ENCODE results near the gene LBX1.
A peak's percentile ranks its signal among the peaks of the same experiment; 100 is the strongest.

LBX1 gene

DNA sequence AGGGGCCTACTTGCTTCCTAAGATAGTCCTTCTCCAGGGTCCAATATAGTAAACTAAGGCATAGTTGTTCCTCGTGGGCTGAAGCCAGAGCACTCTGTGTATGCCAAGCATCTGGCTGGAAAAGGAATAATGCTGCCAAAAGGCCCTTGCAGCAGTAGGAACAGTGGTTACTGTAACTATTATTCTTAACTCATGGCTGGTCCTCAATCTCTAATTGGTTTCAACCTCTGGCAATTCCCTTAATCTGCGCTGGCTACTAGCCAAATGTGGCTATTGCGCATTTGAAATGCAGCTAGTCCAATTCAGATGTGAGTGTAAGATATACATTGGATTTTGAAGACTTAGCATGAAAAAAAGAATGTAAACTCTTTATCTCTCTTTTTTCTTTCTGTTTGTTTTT, 27.8 kb upstream of the LBX1 start:
- peaks cover 15% of the 10 kb centered on the region for H3K27me3 Mint-ChIP-seq
- H3K36me3 Mint-ChIP-seq: no peaks in the 10 kb centered on the region
- H3K27ac Mint-ChIP-seq: no peak overlapping the region
- no peaks in the 10 kb centered on the region for H3K9me3 Mint-ChIP-seq
- no peaks in the 10 kb centered on the region for H3K4me1 Mint-ChIP-seq
- no peak overlapping the region for H3K4me3 Mint-ChIP-seq

DNA sequence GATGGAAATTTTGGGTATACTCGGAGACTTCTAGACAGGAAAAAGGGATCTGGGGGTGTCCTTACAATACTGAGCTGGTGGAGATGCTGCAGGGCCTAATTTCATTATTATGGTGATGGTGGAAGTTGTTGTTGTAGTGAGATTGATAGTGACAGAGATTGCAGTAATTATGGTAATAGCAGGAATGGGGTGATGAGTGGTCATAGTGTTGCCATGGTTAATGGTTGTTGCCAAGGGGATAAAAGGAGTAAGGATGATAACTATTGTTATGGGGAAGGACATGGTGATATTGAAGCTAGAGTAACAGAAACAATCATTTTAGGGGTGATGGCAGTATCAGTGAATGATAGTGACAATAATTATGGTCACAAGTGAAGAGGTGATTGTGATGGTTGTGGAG, 27.1 kb upstream of the LBX1 start:
- Mint-ChIP-seq H3K27ac (no peak overlapping the region), H3K4me1 (no peaks in the 10 kb centered on the region)

DNA sequence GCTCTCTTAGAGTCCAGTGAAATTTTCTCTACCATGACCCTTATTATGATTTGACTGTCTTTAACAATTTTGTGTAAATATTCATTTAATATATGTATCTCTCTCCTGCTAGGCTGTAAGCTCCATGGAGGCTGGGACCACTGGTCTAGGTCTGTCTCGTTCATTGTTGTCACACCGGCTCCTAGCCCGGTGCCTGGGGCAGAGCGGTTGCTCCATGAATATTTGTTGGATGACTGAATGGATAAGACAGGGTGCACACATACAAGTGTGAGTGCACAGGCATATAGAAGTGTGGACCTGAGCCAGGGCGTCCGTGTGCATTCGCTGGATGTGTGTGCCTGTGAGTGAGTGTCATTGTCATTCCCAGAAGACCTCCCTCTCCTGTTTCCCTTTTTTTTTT, 20.9 kb upstream of the LBX1 start:
- Mint-ChIP-seq H3K4me3 (no peak overlapping the region), H3K27ac (no peak overlapping the region), H3K36me3 (no peaks in the 10 kb centered on the region), H3K9me3 (no peaks in the 10 kb centered on the region), H3K27me3 (peaks cover 26% of the 10 kb centered on the region), H3K4me1 (no peaks in the 10 kb centered on the region)

More for the DNA sequence above, 27.1 kb upstream of the LBX1 start:
- no peak overlapping the region for H3K4me3 Mint-ChIP-seq
- H3K27me3 Mint-ChIP-seq: peaks cover 15% of the 10 kb centered on the region
- H3K9me3 Mint-ChIP-seq: no peaks in the 10 kb centered on the region
- H3K36me3 Mint-ChIP-seq: no peaks in the 10 kb centered on the region

DNA sequence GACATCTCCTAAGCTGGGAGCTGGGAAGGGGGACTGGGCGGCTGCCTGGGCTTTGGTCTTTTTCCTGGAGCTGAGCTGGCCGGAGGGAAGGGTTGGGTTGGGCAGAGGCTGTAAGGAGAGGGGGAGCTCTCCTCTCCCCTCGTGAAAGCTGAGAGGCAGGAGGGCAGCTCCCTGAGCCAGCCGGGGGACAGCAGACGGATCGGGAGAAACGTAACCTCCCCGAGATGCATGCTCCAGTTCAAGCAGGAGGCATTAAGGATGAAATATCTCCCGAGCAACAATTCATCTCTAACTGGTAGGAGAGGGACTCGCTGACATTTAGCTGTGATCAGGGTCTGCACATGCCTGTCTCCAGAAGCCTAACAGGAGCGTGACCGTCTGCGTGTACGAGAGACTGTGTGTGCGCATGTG, 19.9 kb upstream of the LBX1 start:
- H3K4me1 Mint-ChIP-seq: no peaks in the 10 kb centered on the region
- H3K4me3 Mint-ChIP-seq: no peak overlapping the region
- H3K27me3 Mint-ChIP-seq: peaks cover 32% of the 10 kb centered on the region
- H3K9me3 Mint-ChIP-seq: no peaks in the 10 kb centered on the region
- no peak overlapping the region for H3K27ac Mint-ChIP-seq
- no peaks in the 10 kb centered on the region for H3K36me3 Mint-ChIP-seq

DNA sequence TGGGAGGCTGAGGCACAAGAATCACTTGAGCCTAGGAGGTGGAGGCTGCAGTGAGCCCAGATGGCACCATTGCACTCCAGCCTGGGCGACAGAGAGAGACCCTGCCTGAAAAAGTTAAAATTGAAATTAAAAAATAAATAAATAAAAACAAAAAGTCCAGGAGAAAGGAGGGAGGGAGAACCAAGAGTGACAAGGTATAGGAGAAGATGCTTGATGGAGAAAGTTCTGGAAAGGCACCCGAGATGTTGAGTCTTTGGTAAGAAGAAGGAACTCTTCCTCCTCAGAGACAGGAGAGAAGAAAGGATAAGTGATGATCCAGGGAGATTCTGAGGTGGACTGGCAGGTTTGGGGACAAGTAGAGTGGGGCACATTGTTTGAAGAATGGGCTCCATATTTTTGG, 17.4 kb upstream of the LBX1 start:
- Mint-ChIP-seq H3K36me3 (no peaks in the 10 kb centered on the region), H3K27me3 (peaks cover 32% of the 10 kb centered on the region), H3K9me3 (no peaks in the 10 kb centered on the region), H3K4me3 (no peak overlapping the region), H3K4me1 (no peaks in the 10 kb centered on the region), H3K27ac (no peak overlapping the region)

DNA sequence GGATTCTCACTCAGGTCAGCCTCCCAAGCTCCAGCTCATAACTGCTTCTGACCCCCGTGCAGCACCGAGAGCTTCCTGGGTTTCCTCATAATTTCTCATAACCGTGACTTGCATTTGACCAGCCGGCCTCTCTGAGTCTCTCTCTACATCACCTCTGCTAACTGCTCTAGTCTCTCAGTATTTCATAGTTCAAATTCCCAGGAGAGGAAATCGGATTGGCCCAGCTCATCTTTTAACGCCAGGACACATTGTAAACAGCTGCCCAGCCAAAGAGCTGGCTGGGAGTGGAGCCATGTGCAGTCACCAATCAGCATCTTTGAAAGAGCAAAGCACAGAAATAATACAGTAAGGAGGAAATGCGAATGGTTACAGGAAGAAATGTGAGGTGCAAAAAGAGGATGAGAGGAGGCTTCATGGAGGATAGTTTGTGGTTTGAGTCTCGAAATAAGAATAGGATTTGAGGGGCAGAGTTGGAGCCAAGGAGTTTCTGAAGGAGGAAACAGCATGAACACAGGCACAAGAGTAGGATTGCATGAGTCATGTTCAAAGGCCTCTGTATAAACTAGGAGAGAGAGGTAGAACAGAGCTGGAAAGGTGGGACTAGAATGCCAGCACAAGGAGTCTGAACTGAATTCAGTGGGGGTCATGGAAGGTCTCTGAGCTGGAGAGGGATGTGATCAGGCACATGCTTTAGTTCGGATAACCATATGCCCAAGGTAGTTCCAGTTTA, 15.2 kb upstream of the LBX1 start:
- no peaks in the 10 kb centered on the region for H3K36me3 Mint-ChIP-seq
- no peak overlapping the region for H3K4me3 Mint-ChIP-seq
- no peaks in the 10 kb centered on the region for H3K4me1 Mint-ChIP-seq
- peaks cover 41% of the 10 kb centered on the region for H3K27me3 Mint-ChIP-seq
- H3K9me3 Mint-ChIP-seq: no peaks in the 10 kb centered on the region
- no peak overlapping the region for H3K27ac Mint-ChIP-seq

DNA sequence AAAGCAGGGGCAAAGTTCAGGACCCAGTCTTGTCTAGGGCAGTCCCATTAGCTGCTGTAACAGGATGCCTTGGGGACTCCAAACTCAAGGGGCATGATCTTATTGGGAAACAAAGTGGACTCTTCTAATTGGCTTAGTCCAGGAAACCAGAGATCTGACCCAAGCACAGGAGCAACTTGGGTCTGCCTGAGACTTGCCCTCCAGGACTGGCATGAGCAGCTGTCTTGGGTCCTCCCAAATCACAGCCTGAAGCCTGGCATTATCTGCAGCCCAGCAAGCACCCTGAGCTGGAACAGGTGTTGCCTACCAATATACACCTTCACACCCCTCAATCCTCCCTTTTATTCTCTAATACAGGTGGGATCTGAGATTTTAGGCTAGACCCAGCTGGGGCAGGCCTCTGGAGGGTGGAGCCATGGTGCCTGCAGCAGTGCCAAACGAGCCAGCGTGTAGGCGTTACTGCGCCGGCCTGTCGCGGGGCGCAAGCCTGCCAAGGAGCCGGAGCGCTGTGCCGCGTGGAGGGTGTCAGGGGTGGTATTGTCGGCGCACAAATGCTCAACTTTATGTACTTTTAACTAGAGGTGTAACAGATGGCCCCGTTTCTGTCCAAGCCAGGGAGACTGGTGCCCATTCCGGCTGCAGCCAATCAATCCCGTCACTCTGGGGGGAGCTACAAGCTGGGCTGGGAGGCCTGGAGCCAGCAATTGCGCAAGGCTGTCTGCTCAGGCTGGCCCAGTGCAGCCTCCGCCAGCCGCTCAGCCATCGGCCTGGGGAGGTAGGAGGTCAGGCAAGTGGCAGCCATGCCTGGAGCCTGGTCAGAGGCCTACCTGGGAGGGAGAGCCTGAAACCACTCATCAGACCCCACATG, 12.8 kb upstream of the LBX1 start:
- H3K27me3 Mint-ChIP-seq: peaks cover 51% of the 10 kb centered on the region
- H3K36me3 Mint-ChIP-seq: no peaks in the 10 kb centered on the region
- no peaks in the 10 kb centered on the region for H3K9me3 Mint-ChIP-seq
- no peak overlapping the region for H3K27ac Mint-ChIP-seq
- no peak overlapping the region for H3K4me3 Mint-ChIP-seq
- peaks cover 11% of the 10 kb centered on the region for H3K4me1 Mint-ChIP-seq

DNA sequence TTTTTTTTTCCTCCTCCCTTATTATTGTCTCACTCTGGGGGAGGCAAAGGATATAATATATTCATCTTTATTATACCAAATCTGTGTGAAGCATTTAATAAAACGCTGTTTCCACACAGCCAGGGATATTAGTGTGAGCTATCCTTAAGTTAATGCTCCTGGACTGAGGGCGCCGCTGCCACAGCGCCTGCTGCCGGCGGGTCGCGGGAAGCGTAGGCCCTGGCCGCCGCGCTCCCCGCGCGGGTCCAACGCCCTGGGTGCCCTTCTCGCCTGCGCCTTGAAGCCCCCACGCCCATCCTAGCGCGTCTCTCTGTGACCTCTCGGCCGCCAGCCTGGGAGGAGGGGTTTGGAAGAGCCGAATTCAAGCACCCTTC, 9.5 kb upstream of the LBX1 start:
- Mint-ChIP-seq H3K4me3 (no peak overlapping the region), H3K27ac (no peak overlapping the region), H3K27me3 (peaks cover 54% of the 10 kb centered on the region), H3K4me1 (peaks cover 18% of the 10 kb centered on the region), H3K36me3 (no peaks in the 10 kb centered on the region), H3K9me3 (no peaks in the 10 kb centered on the region)

DNA sequence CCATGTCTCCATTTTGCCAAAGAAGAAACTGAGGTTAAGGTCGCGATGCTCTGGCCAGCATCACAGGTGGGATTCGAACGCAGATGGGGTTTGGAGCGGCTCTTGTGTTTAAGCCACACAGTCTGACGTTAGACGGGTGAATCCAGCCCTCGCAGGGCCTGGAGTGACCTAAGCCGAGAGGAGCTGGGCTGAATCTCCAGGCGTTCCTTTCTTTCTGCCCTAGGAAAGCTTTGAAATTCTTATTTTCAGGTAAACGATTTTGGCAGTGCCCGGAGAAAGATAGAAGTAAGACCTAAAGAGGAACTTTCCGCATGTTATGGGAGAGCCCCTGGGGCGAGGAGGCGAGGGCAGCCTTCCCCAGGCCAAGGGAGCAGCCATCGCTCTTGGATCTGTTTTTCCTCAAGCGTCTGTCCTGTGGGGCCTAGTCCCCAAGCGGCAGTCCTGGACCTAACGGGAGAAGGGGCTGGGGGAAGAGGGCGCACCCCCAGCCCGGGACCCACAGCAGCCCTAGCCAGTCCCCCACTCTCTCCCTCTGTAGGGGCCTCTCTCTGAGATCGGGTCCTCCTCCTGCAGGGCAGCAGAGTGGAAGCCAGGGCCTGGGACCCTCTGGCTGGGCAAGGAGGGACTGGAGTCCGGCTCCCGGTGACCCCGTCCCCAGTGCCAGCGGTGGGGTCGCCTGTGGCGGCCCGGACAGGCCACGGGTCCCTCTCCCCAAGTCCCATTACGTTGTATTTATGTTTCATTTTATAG, 8.9 kb upstream of the LBX1 start:
- H3K4me3 Mint-ChIP-seq: no peak overlapping the region
- H3K36me3 Mint-ChIP-seq: no peaks in the 10 kb centered on the region
- no peaks in the 10 kb centered on the region for H3K9me3 Mint-ChIP-seq
- H3K27me3 Mint-ChIP-seq: peaks cover 59% of the 10 kb centered on the region
- peaks cover 18% of the 10 kb centered on the region for H3K4me1 Mint-ChIP-seq
- no peak overlapping the region for H3K27ac Mint-ChIP-seq

DNA sequence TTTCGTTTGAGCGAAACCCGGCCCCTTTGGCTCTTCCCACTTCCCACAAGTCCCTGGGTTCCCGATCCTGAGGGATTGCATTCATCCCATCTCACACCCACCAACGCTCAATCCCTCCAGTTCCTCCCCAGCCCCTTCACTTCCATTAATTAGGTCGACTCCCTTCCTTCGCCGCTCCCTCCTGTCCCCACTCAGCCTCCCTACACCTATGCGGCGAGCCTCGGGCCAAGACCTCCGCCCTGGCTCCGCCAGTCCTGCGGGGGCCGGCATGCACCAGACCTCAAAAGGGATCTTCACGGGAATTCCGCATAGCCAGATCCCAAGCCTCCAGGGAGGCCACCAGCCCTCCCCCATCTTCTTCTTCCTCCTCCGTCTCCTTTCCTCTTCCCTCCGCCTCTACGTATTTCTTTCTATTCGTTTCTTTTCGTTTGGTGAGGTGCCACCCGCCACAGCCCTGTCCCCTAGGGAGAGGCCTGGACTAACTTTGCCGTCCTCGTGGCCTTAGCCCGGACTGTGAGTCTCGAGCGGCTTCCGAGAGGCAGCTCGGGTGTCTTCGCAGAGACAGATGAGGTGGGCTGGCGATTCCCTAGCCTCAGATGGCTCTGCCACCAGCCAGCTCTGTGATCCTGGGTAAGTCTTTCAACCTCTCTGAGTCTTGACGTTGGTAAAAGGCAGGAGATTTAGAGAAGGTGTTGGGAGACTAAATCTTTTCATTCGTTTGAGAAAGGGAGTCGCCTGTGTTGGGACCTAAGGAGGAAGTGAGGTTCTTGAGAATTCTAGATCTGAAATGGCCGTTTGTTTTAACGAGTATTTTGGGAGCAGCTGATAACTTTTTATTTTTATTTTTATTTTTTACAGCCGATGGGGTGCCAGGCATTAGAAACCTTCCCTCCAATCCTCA, 8.1 kb upstream of the LBX1 start:
- Mint-ChIP-seq H3K4me1 (peaks cover 18% of the 10 kb centered on the region), H3K9me3 (no peaks in the 10 kb centered on the region), H3K27ac (no peak overlapping the region), H3K4me3 (peak overlapping the region; percentile 45), H3K27me3 (peaks cover 62% of the 10 kb centered on the region), H3K36me3 (no peaks in the 10 kb centered on the region)

DNA sequence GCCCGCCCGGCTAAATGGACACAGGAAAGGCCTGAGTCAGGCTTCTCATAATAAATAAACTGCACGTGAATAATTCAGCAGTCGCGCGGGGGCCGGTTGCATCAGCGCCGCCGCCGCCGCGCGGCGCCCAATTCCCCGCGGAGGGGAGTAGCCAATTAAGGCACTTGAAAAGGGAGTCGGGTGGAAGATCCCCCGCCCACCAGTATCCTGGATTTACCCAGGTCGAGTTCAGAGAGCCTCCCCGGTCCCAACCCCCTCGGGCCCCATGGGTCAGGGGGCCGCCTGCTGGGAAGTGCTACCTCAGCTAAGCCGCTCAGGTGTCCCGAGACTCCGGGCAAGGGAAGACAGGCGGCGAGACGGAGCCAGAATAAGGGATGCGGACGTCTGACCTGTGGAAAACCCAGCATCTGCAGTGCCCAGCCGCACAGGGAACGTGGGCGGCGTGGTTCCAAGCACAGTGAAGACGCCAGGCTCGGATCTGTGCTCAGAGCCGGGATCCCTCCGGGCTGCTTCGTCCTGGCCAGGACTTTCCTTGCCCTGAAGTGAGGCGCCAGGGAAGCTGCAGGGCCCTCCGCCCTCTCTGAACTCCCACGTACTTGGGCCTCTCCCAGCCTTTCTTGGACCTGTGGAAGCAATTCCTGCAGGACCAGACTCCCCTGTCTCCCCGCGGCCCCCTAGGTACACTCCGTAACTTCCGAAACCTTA, 7.3 kb upstream of the LBX1 start:
- H3K4me1 Mint-ChIP-seq: peaks cover 18% of the 10 kb centered on the region
- H3K36me3 Mint-ChIP-seq: no peaks in the 10 kb centered on the region
- H3K27me3 Mint-ChIP-seq: peaks cover 69% of the 10 kb centered on the region
- H3K4me3 Mint-ChIP-seq: peak overlapping the region; percentile 70
- no peaks in the 10 kb centered on the region for H3K9me3 Mint-ChIP-seq
- H3K27ac Mint-ChIP-seq: no peak overlapping the region

DNA sequence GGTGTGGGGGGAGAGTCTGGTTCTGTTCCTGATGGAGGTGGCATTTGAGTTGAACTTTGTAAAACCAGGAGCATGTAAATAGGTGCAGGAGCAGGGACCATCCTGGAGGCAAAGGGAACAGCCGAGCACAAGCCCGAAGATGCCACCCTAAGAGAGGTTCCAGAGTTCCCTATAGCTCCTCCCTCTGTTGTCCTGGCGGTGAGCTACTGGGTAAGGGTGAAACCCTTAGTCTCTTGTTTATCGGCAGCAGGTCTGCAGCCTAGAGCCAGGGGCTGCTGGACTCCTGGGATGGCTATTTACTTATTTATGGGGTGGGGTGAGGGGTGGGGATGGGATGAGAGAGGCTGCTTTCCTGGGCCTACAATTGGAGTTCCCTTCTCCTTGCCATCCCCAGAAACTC, 6.5 kb upstream of the LBX1 start:
- no peaks in the 10 kb centered on the region for H3K9me3 Mint-ChIP-seq
- peaks cover 18% of the 10 kb centered on the region for H3K4me1 Mint-ChIP-seq
- H3K27me3 Mint-ChIP-seq: peaks cover 71% of the 10 kb centered on the region
- H3K4me3 Mint-ChIP-seq: peak overlapping the region; percentile 70
- H3K27ac Mint-ChIP-seq: no peak overlapping the region
- H3K36me3 Mint-ChIP-seq: no peaks in the 10 kb centered on the region

DNA sequence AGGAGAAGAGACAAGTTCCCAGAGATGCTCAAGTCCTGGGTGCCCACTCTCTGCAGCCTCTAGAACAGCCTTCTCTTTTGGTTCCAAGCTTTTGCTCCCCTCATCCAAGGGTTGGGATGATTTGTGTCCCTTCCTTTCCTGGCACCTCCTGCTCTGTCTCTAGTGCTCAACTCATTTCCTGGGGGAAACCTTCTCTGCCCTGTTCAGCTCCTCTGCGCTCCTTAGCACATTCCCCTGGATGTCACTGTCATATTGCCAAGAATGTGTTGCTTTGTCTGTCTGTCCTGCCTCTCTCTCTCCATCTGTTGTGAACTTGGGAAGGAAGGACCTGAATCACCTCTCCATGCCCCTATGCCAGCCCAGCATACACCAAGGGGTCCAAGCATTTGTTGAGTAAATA, 5.1 kb upstream of the LBX1 start:
- Mint-ChIP-seq H3K27me3 (peaks cover 67% of the 10 kb centered on the region), H3K27ac (no peak overlapping the region), H3K4me1 (peaks cover 23% of the 10 kb centered on the region), H3K36me3 (no peaks in the 10 kb centered on the region), H3K9me3 (no peaks in the 10 kb centered on the region), H3K4me3 (no peak overlapping the region)

DNA sequence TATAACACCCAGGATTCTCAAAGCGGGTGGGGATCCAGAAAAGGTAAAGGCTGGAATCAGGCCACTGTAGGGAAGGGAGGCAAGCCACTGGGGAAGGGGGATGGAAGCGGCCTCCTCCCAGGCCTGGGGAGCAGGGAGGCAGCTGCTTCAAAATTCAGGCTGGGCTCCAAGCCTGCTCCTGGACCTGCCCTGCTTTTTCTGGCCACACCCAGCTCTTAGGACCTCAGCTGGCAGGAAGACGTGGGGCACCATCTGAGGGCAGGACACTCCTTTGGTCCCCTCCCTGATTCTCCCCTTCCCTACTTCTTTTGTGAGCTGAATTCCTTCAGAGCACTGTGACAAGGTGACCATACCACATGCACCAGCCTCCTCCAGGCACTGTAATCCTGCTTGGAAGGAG, 4.6 kb upstream of the LBX1 start:
- Mint-ChIP-seq H3K4me3 (no peak overlapping the region), H3K9me3 (no peaks in the 10 kb centered on the region), H3K27ac (no peak overlapping the region), H3K27me3 (peaks cover 67% of the 10 kb centered on the region), H3K4me1 (peaks cover 27% of the 10 kb centered on the region), H3K36me3 (no peaks in the 10 kb centered on the region)

DNA sequence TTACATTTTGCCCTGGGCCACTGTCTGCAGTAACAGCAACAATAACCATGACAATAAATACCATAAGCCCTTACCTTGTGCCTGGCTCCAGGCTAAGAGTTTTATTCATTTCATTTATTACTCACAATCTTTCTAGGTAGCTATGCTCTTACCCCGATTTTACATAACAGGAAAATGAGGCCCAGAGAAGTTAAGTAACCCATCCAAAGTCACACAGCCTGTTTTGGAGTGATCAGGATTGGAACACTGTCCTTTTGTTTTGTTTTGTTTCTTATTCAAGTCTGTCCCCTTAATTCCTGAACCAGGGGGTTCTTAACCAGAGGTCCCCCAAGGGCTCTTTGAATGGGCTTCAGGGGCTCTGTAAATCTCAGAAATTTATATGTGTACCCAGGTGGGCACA, 4.2 kb upstream of the LBX1 start:
- no peaks in the 10 kb centered on the region for H3K36me3 Mint-ChIP-seq
- H3K4me3 Mint-ChIP-seq: no peak overlapping the region
- H3K4me1 Mint-ChIP-seq: peaks cover 27% of the 10 kb centered on the region
- H3K27me3 Mint-ChIP-seq: peaks cover 67% of the 10 kb centered on the region
- no peak overlapping the region for H3K27ac Mint-ChIP-seq
- H3K9me3 Mint-ChIP-seq: no peaks in the 10 kb centered on the region
